Caco-2 (cell line): ENCODE results near the gene KCTD17. TPM values are rescaled to one million over a fixed set of nuclear protein-coding genes. Genes with fewer than 3 reads are reported as not detected.

ENCODE experiments used
- BruUV-seq: library from RNA; stranded (reverse); fragments of 400-500 nt; replicated peaks from 2 replicates; lab custom pipeline; 2021; lab: Mats Ljungman, UMichigan
- CTCF ChIA-PET: fragments of 300-600 bp; sonication (Branson Sonifier 250); formaldehyde crosslinking; loops from one replicate; lab custom pipeline; 2022; ENCODE audit warnings: antibody characterized with exemption; lab: Charles Lee
- POLR2A ChIA-PET: fragments of 300-600 bp; sonication (Branson Sonifier 250); formaldehyde crosslinking; loops from one replicate; lab custom pipeline; 2022; ENCODE audit warnings: antibody characterized with exemption; lab: Charles Lee
- DNase-seq, 2 experiments: peaks; one replicate each; pipeline versions ENCODE4 v3.0.0 to v3.0.0-alpha.2; 2020 to 2022
- H3K27me3 ChIP-seq: replicated peaks from 2 replicates; pipeline ENCODE4 v1.6.0; 2011; ENCODE audit warnings: low read length; ENCODE audit not compliant: control insufficient read depth, insufficient read depth
- H3K36me3 ChIP-seq: 2 replicates; pipeline ENCODE4 v1.5.1; 2011; ENCODE audit warnings: low read length; ENCODE audit not compliant: control insufficient read depth, insufficient read depth
- H3K4me1 ChIP-seq: fragments of 250-450 bp; sonication (Bioruptor Pico); 2 replicates; pipeline ENCODE4 v1.5.1; 2020; ENCODE audit warnings: mild to moderate bottlenecking
- H3K4me3 ChIP-seq: 2 replicates; pipeline ENCODE4 v1.5.1; 2011; ENCODE audit warnings: low read depth, mild to moderate bottlenecking, control low read depth, low read length
- H3K9me3 ChIP-seq: fragments of 250-450 bp; sonication (Bioruptor Pico); 2 replicates; pipeline ENCODE4 v1.5.1; 2020; ENCODE audit warnings: mild to moderate bottlenecking, moderate library complexity
- H3K27ac Mint-ChIP-seq: one replicate; pipeline ENCODE4 v1.8.0; 2022; ENCODE audit warnings: mixed read lengths; ENCODE audit not compliant: unreplicated experiment
- H3K27me3 Mint-ChIP-seq: one replicate; pipeline ENCODE4 v1.8.0; 2022; ENCODE audit warnings: mixed read lengths; ENCODE audit not compliant: insufficient read depth, unreplicated experiment
- H3K36me3 Mint-ChIP-seq: one replicate; pipeline ENCODE4 v1.8.0; 2022; ENCODE audit warnings: mild to moderate bottlenecking, mixed read lengths; ENCODE audit not compliant: insufficient read depth, unreplicated experiment
- H3K4me1 Mint-ChIP-seq: one replicate; pipeline ENCODE4 v1.8.0; 2022; ENCODE audit warnings: low read depth, mixed read lengths; ENCODE audit not compliant: unreplicated experiment
- H3K4me3 Mint-ChIP-seq: one replicate; pipeline ENCODE4 v1.8.0; 2022; ENCODE audit warnings: mild to moderate bottlenecking, moderate library complexity, mixed read lengths; ENCODE audit not compliant: unreplicated experiment
- H3K9me3 Mint-ChIP-seq: one replicate; pipeline ENCODE4 v1.8.0; 2022; ENCODE audit warnings: mixed read lengths; ENCODE audit not compliant: unreplicated experiment
- intact Hi-C: fragments of 100-400 bp; cut with micrococcal nuclease; formaldehyde crosslinking; loops from one replicate; pipeline ENCODE4 v1.10.0; 2022; ENCODE audit not compliant: unreplicated experiment
- total RNA-seq: library from RNA; stranded (reverse); gene quantifications from 2 replicates; pipeline ENCODE4 v1.2.3, GENCODE V29; 2022
- TF ChIP-seq, protein P1 (sequence below), 2 experiments: fragments of 200-600 bp in 1 of 2; IDR thresholded peaks; 1 replicate in 1 of 2; 2 replicates in 1 of 2; pipeline versions ENCODE4 v1.5.1 to v1.8.0; 2011 to 2022; ENCODE audit warnings: antibody characterized with exemption in 1 of 2, control low read depth in 1 of 2, inconsistent platforms in 1 of 2, low read depth in 1 of 2, low read length in 1 of 2, mild to moderate bottlenecking in 1 of 2, moderate library complexity in 1 of 2; ENCODE audit not compliant: insufficient read depth in 1 of 2, severe bottlenecking in 1 of 2, unreplicated experiment in 1 of 2

KCTD17 gene
- total RNA-seq, 1 experiment from 2014 or later, result 19.8 TPM

- Mint-ChIP-seq H3K27ac (no peak overlapping the region), H3K4me1 (no peaks in the 10 kb centered on the region), H3K36me3 (no peaks in the 10 kb centered on the region), H3K27me3 (peaks cover 23% of the 10 kb centered on the region), H3K9me3 (no peaks in the 10 kb centered on the region), H3K4me3 (no peak overlapping the region)
- Histone ChIP-seq H3K36me3 (no peaks in the 10 kb centered on the region), H3K27me3 (no peaks in the 10 kb centered on the region), H3K4me1 (no peaks in the 10 kb centered on the region), H3K9me3 (no peaks in the 10 kb centered on the region), H3K4me3 (no peak overlapping the region)
- TF ChIP-seq, protein P1, sequence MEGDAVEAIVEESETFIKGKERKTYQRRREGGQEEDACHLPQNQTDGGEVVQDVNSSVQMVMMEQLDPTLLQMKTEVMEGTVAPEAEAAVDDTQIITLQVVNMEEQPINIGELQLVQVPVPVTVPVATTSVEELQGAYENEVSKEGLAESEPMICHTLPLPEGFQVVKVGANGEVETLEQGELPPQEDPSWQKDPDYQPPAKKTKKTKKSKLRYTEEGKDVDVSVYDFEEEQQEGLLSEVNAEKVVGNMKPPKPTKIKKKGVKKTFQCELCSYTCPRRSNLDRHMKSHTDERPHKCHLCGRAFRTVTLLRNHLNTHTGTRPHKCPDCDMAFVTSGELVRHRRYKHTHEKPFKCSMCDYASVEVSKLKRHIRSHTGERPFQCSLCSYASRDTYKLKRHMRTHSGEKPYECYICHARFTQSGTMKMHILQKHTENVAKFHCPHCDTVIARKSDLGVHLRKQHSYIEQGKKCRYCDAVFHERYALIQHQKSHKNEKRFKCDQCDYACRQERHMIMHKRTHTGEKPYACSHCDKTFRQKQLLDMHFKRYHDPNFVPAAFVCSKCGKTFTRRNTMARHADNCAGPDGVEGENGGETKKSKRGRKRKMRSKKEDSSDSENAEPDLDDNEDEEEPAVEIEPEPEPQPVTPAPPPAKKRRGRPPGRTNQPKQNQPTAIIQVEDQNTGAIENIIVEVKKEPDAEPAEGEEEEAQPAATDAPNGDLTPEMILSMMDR (IDR thresholded peaks at IDR 0.05; ENCODE audit: insufficient read depth in 1 of 2, low read depth in 1 of 2, low read length in 1 of 2, severe bottlenecking in 1 of 2, unreplicated experiment in 1 of 2), result no peak
- CTCF ChIA-PET, result interaction anchor here (1.0 to 1.3 kb wide), 2 partner anchors 20 to 119 kb away, joined by 3 to 5 read pairs; no protein-coding TSS in a partner anchor
- POLR2A ChIA-PET, result no interaction called here
- DNase-seq, result no peak
- no TSS peak for BruUV-seq
- intact Hi-C loops, result no loop called here
Measured at GRCh38 chr22:37080438-37080837, 28.9 kb downstream of the KCTD17 start.

GRCh38 chr22:37080838-37081237 is 29.3 kb downstream of the KCTD17 start:
- TF ChIP-seq, protein P1 (IDR thresholded peaks at IDR 0.05; ENCODE audit: insufficient read depth in 1 of 2, low read depth in 1 of 2, low read length in 1 of 2, severe bottlenecking in 1 of 2, unreplicated experiment in 1 of 2), result no peak
- H3K36me3 Mint-ChIP-seq, result no peaks in the 10 kb centered on the region
- CTCF ChIA-PET, result no interaction called here

GRCh38 chr22:37082251-37082873 is 30.8 kb downstream of the KCTD17 start:
- no peaks in the 10 kb centered on the region for H3K36me3 Mint-ChIP-seq
- no peaks in the 10 kb centered on the region for H3K9me3 Mint-ChIP-seq
- no TSS peak for BruUV-seq
- no peaks in the 10 kb centered on the region for H3K36me3 ChIP-seq
- TF ChIP-seq, protein P1 (IDR thresholded peaks at IDR 0.05; ENCODE audit: insufficient read depth in 1 of 2, low read depth in 1 of 2, low read length in 1 of 2, severe bottlenecking in 1 of 2, unreplicated experiment in 1 of 2), result no peak
- no peaks in the 10 kb centered on the region for H3K27me3 ChIP-seq
- no peak overlapping the region for H3K27ac Mint-ChIP-seq
- ChIA-PET POLR2A (no interaction called here), CTCF (no interaction called here)
- H3K4me3 ChIP-seq, result no peak overlapping the region
- no peaks in the 10 kb centered on the region for H3K4me1 ChIP-seq
- no peak overlapping the region for H3K4me3 Mint-ChIP-seq
- H3K9me3 ChIP-seq, result no peaks in the 10 kb centered on the region
- H3K27me3 Mint-ChIP-seq, result peaks cover 22% of the 10 kb centered on the region
- no peaks in the 10 kb centered on the region for H3K4me1 Mint-ChIP-seq
- intact Hi-C loops, result no loop called here
- DNase-seq, result no peak

More at GRCh38 chr22:37080838-37081237, 29.3 kb downstream of the KCTD17 start:
- Histone ChIP-seq H3K4me3 (no peak overlapping the region), H3K4me1 (no peaks in the 10 kb centered on the region), H3K36me3 (no peaks in the 10 kb centered on the region), H3K9me3 (no peaks in the 10 kb centered on the region), H3K27me3 (no peaks in the 10 kb centered on the region)
- H3K27ac Mint-ChIP-seq, result no peak overlapping the region
- H3K27me3 Mint-ChIP-seq, result peaks cover 21% of the 10 kb centered on the region
- POLR2A ChIA-PET, result no interaction called here
- H3K4me3 Mint-ChIP-seq, result no peak overlapping the region
- H3K4me1 Mint-ChIP-seq, result no peaks in the 10 kb centered on the region
- intact Hi-C loops, result no loop called here
- H3K9me3 Mint-ChIP-seq, result no peaks in the 10 kb centered on the region
- no peak for DNase-seq
- no TSS peak for BruUV-seq
